ENCODE data around the gene SAMD1.

The SAMD1 gene

GRCh38 chr19:14107581-14108461 is 17.3 kb upstream of the SAMD1 start:
- no peak for DNase-seq (ENCODE audit: low read depth)
- no peak for TF ChIP-seq CTCF (IDR thresholded peaks at IDR 0.05; ENCODE audit: low read depth, low read length, missing control alignments)
- H3K4me3 ChIP-seq (ENCODE audit: low read depth, low read length) = no peak overlapping the region

GRCh38 chr19:14106840-14107239 is 16.3 kb upstream of the SAMD1 start:
- no peak for DNase-seq (ENCODE audit: low read depth)
- no peak for TF ChIP-seq CTCF (IDR thresholded peaks at IDR 0.05; ENCODE audit: low read depth, low read length, missing control alignments)
- no peak overlapping the region for H3K4me3 ChIP-seq (ENCODE audit: low read depth, low read length)

- H3K4me3 ChIP-seq (ENCODE audit: low read depth, low read length) = no peak overlapping the region
- TF ChIP-seq CTCF (IDR thresholded peaks at IDR 0.05; ENCODE audit: low read depth, low read length, missing control alignments) = no peak
- DNase-seq (ENCODE audit: low read depth) = no peak
Measured at GRCh38 chr19:14105680-14106079, 15.1 kb upstream of the SAMD1 start.

- no peak overlapping the region for H3K4me3 ChIP-seq (ENCODE audit: low read depth, low read length)
- TF ChIP-seq CTCF (IDR thresholded peaks at IDR 0.05; ENCODE audit: low read depth, low read length, missing control alignments) = no peak
- DNase-seq (ENCODE audit: low read depth) = no peak
Measured at GRCh38 chr19:14103310-14103709, 12.8 kb upstream of the SAMD1 start.

- no peak for TF ChIP-seq CTCF (IDR thresholded peaks at IDR 0.05; ENCODE audit: low read depth, low read length, missing control alignments)
- no peak for DNase-seq (ENCODE audit: low read depth)
- H3K4me3 ChIP-seq (ENCODE audit: low read depth, low read length) = no peak overlapping the region
Measured at GRCh38 chr19:14102756-14103155, 12.2 kb upstream of the SAMD1 start.

- no peak overlapping the region for H3K4me3 ChIP-seq (ENCODE audit: low read depth, low read length)
- TF ChIP-seq CTCF (IDR thresholded peaks at IDR 0.05; ENCODE audit: low read depth, low read length, missing control alignments) = no peak
- no peak for DNase-seq (ENCODE audit: low read depth)
Measured at GRCh38 chr19:14102102-14102696, 11.6 kb upstream of the SAMD1 start.
